HG03025 (cell line): ENCODE measurements around the gene COL25A1.
"Not testable (repeated sequence)": the region's sequence is repeated elsewhere in the genome, so short reads cannot be mapped to it uniquely, and the experiment has no call there.

Source experiments
- ATAC-seq: cut with Tn5 transposase; IDR thresholded peaks from one replicate; pipeline ENCODE4 v1.9.1; 2021; ENCODE audit warnings: mild to moderate bottlenecking, moderate library complexity; ENCODE audit not compliant: unreplicated experiment, low FRiP score

COL25A1 gene

GRCh38 chr4:108887034-108887433, 415.4 kb downstream of the COL25A1 start:
- ATAC-seq, result no peak

GRCh38 chr4:108885211-108885610, 417.2 kb downstream of the COL25A1 start:
- ATAC-seq, result no peak

- ATAC-seq, result no peak
These were observed 417.9 kb downstream of the COL25A1 start for GRCh38 chr4:108884596-108884995.

- ATAC-seq, result no peak
These were observed 420.5 kb downstream of the COL25A1 start for GRCh38 chr4:108881986-108882385.

- no peak for ATAC-seq
These were observed 421.3 kb downstream of the COL25A1 start for GRCh38 chr4:108881190-108881589.

- ATAC-seq, result no peak
These were observed 423.7 kb downstream of the COL25A1 start for GRCh38 chr4:108878806-108879205.

- no peak for ATAC-seq
These were observed 424.6 kb downstream of the COL25A1 start for GRCh38 chr4:108877821-108878220.

GRCh38 chr4:108874806-108875205, 427.7 kb downstream of the COL25A1 start:
- no peak for ATAC-seq

- ATAC-seq, result not testable (repeated sequence)
These were observed 432.5 kb downstream of the COL25A1 start for GRCh38 chr4:108869970-108870369.

- no peak for ATAC-seq
These were observed 433.7 kb downstream of the COL25A1 start for GRCh38 chr4:108868606-108869227.

GRCh38 chr4:108867476-108867875, 435.0 kb downstream of the COL25A1 start:
- no peak for ATAC-seq

- no peak for ATAC-seq
These were observed 441.1 kb downstream of the COL25A1 start for GRCh38 chr4:108861334-108861733.

GRCh38 chr4:108854786-108855185, 447.7 kb downstream of the COL25A1 start:
- no peak for ATAC-seq

GRCh38 chr4:108852691-108853090, 449.8 kb downstream of the COL25A1 start:
- no peak for ATAC-seq

GRCh38 chr4:108851366-108851765, 451.1 kb downstream of the COL25A1 start:
- ATAC-seq, result no peak

GRCh38 chr4:108850219-108850649, 452.2 kb downstream of the COL25A1 start:
- no peak for ATAC-seq

- peak; percentile 96 for ATAC-seq
These were observed 452.8 kb downstream of the COL25A1 start for GRCh38 chr4:108849611-108850168.

- ATAC-seq, result no peak
These were observed 455.9 kb downstream of the COL25A1 start for GRCh38 chr4:108846568-108846967.

- ATAC-seq, result no peak
These were observed 462.0 kb downstream of the COL25A1 start for GRCh38 chr4:108840426-108840975.

- ATAC-seq, result no peak
These were observed 463.1 kb downstream of the COL25A1 start for GRCh38 chr4:108839333-108839732.

- no peak for ATAC-seq
These were observed 464.0 kb downstream of the COL25A1 start for GRCh38 chr4:108838451-108838850.

- ATAC-seq, result no peak
These were observed 467.5 kb downstream of the COL25A1 start for GRCh38 chr4:108834835-108835384.
